Ovary (tissue), 9 donors: ENCODE results near the gene HOXB2. TPM values are rescaled to one million over a fixed set of nuclear protein-coding genes. Genes with fewer than 3 reads are reported as not detected.

Experiments used
- DNase-seq, 5 donors: peaks; one replicate each; pipeline ENCODE4 v3.0.0-alpha.2; 2019 to 2020
- H3K27ac ChIP-seq, 2 donors: fragments of 200-600 bp; one replicate each; pipeline versions ENCODE4 v1.5.1 to v1.8.0; 2019 to 2022
- H3K27me3 ChIP-seq: fragments of 200-600 bp; one replicate; pipeline ENCODE4 v1.8.0; 2022
- H3K36me3 ChIP-seq: fragments of 200-600 bp; sonication (generic); one replicate; pipeline ENCODE4 v1.5.1; 2019
- H3K4me1 ChIP-seq: one replicate; pipeline ENCODE4 v1.8.1; 2013; ENCODE audit warnings: mild to moderate bottlenecking, moderate library complexity; ENCODE audit not compliant: insufficient read depth
- H3K4me3 ChIP-seq: fragments of 200-600 bp; sonication (generic); one replicate; pipeline ENCODE4 v1.5.1; 2017
- H3K9me3 ChIP-seq, 2 donors: fragments of 200-600 bp in 1 of 2; sonication (generic) in 1 of 2; one replicate each; pipeline versions ENCODE4 v1.5.1 to v1.8.1; 2013 to 2019; ENCODE audit warnings: mild to moderate bottlenecking in 1 of 2, moderate library complexity in 1 of 2
- CTCF ChIP-seq, 3 donors: fragments of 450-650 bp in 2 of 3; fragments of 200-600 bp in 1 of 3; IDR thresholded peaks; one replicate each; pipeline versions ENCODE4 v1.5.1 to v1.8.0; 2016 to 2022; ENCODE audit warnings: antibody characterized with exemption in 3 of 3, mild to moderate bottlenecking in 1 of 3
- EP300 ChIP-seq: sonication (generic); formaldehyde crosslinking; IDR thresholded peaks from one replicate; pipeline ENCODE4 v1.6.1; 2017; ENCODE audit warnings: antibody characterized with exemption
- POLR2A ChIP-seq: fragments of 450-650 bp; IDR thresholded peaks from one replicate; pipeline ENCODE4 v1.6.1; 2017; ENCODE audit warnings: antibody characterized with exemption, mild to moderate bottlenecking, moderate library complexity
- WGBS, 3 donors: extraction: QIAGEN DNeasy Blood & Tissue Kit in 1 of 3; methylation state at CpG; one replicate each; pipeline versions ENCODE4 v1.1.5 to v1.1.7; 2013 to 2017; 5-methylcytosine and 5-hydroxymethylcytosine counted together
- intact Hi-C, 4 donors: fragments of 100-400 bp; cut with DNase I; formaldehyde crosslinking; loops; one replicate each; pipeline versions ENCODE4 v1.11.0 to v1.15.1; 2022 to 2023
- polyA plus RNA-seq, 2 donors: library from polyadenylated mRNA; stranded (reverse); fragments of 200-250 nt in 1 of 2; fragments of 350-450 nt in 1 of 2; fragmentation: Illumina TruSeq in 1 of 2; extraction: RNeasy Lipid Tissue Mini Kit (QIAGEN cat#74804) in 1 of 2; gene quantifications; one replicate each; pipeline ENCODE4 v1.2.3, GENCODE V29; 2013 to 2014
- total RNA-seq, 7 donors: library from RNA; depleted of rRNA in 2 of 7; stranded (reverse); fragments of >200 nt in 2 of 7; fragmentation: NEBNext Ultra II Directional in 3 of 7; extraction: Animal tissue kit (Norgen Biotek cat#: 25700) in 3 of 7; gene quantifications; one replicate each; pipeline versions ENCODE4 v1.1.0 to v1.2.4, GENCODE V29; 2016 to 2023
- donor health status: DM: no; HTN: no; CAD: no; lungs with moderate emphysema.
- donor health status: DM: no; HTN: no; CAD: no.
- donor health status: Bipolar disorder and iron deficiency.
- donor health status: DM: yes; HTN: yes; CAD: no.
- donor health status: DM: no; HTN: no; CAD: no.
- donor health status: DM: yes; HTN: yes; CAD: no.

Gene HOXB2
- total and polyA plus RNA-seq, 9 donors = 1.2 to 24.5 (median 7.0) TPM

- Histone ChIP-seq H3K4me1 (peaks cover 3% of the 10 kb centered on the region), H3K9me3 (peaks cover 0 to 4% of the 10 kb centered on the region in 2 donors), H3K4me3 (peak overlapping the region; percentile 27), H3K36me3 (no peaks in the 10 kb centered on the region), H3K27me3 (no peaks in the 10 kb centered on the region), H3K27ac (no peak overlapping the region)
- intact Hi-C loops = no loop called here
- 18 to 20% (median 19%) methylated on average over 10 of the region's 10 CpGs for WGBS, 3 donors
- DNase-seq = no peak
- TF ChIP-seq POLR2A (no peak), EP300 (no peak), CTCF (IDR thresholded peaks at IDR 0.05) (no peak)
These were observed 44.3 kb upstream of the HOXB2 start for GRCh38 chr17:48589060-48589830.

GRCh38 chr17:48588528-48588927 is 43.6 kb upstream of the HOXB2 start:
- H3K4me1 ChIP-seq = peaks cover 3% of the 10 kb centered on the region
- TF ChIP-seq EP300 = no peak
- no peak for TF ChIP-seq CTCF (IDR thresholded peaks at IDR 0.05)
- whole genome bisulfite sequencing, 3 donors = 41 to 49% (median 49%) methylated on average over 2 of the region's 2 CpGs
- no peak overlapping the region for H3K27ac ChIP-seq
- no peaks in the 10 kb centered on the region for H3K27me3 ChIP-seq
- no peaks in the 10 kb centered on the region for H3K36me3 ChIP-seq
- peaks cover 0 to 4% of the 10 kb centered on the region in 2 donors for H3K9me3 ChIP-seq
- no peak for DNase-seq
- intact Hi-C loops = no loop called here
- H3K4me3 ChIP-seq = no peak overlapping the region

- Histone ChIP-seq H3K27me3 (no peaks in the 10 kb centered on the region), H3K9me3 (peaks cover 0 to under 1% of the 10 kb centered on the region in 2 donors), H3K4me3 (no peak overlapping the region), H3K27ac (no peak overlapping the region), H3K36me3 (no peaks in the 10 kb centered on the region), H3K4me1 (peaks cover 3% of the 10 kb centered on the region)
- TF ChIP-seq POLR2A = no peak
- TF ChIP-seq EP300 = no peak
- TF ChIP-seq CTCF (IDR thresholded peaks at IDR 0.05) = no peak
- DNase-seq = no peak
- 55 to 74% (median 57%) methylated on average over 2 of the region's 2 CpGs for WGBS, 3 donors
- intact Hi-C loops = no loop called here
These were observed 43.1 kb upstream of the HOXB2 start for GRCh38 chr17:48588074-48588415.

GRCh38 chr17:48587276-48588073 is 42.6 kb upstream of the HOXB2 start:
- H3K27me3 ChIP-seq = no peaks in the 10 kb centered on the region
- no peaks in the 10 kb centered on the region for H3K36me3 ChIP-seq
- WGBS, 3 donors = 38 to 51% (median 46%) methylated on average over 5 of the region's 5 CpGs
- intact Hi-C loops = no loop called here
- no peak for DNase-seq
- H3K27ac ChIP-seq = no peak overlapping the region
- no peak for TF ChIP-seq EP300
- no peak for TF ChIP-seq CTCF (IDR thresholded peaks at IDR 0.05)
- H3K4me1 ChIP-seq = peaks cover 3% of the 10 kb centered on the region
- H3K9me3 ChIP-seq = no peaks in the 10 kb centered on the region
- H3K4me3 ChIP-seq = no peak overlapping the region
